Activated naive CD4-positive, alpha-beta T cell (primary cell): ENCODE measurements around the gene PDIK1L.
"Not testable (repeated sequence)": the region's sequence is repeated elsewhere in the genome, so short reads cannot be mapped to it uniquely, and the experiment has no call there.

ENCODE experiments used
- DNase-seq, 4 experiments: peaks; one replicate each; lab custom pipeline; 2025; lab: John Stamatoyannopoulos, UW

The PDIK1L gene

DNA sequence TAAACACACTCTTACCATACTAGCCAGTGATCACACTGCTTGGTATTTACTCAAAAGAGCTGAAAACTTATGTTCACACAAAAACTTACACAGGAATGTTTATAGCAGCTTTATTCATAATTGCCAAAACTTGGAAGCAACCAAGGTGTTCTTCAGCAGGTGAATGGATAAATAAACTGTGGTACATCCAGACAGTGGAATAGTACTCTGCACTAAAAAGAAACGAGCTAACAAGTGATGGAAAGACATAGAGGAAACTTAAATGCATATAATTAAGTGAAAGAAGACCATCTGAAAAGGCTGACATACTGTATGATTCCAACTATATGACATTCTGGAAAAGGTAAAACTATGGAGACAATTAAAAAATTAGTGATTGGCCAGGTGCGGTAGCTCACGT is 20.7 kb upstream of the PDIK1L start:
- no peak for DNase-seq

DNA sequence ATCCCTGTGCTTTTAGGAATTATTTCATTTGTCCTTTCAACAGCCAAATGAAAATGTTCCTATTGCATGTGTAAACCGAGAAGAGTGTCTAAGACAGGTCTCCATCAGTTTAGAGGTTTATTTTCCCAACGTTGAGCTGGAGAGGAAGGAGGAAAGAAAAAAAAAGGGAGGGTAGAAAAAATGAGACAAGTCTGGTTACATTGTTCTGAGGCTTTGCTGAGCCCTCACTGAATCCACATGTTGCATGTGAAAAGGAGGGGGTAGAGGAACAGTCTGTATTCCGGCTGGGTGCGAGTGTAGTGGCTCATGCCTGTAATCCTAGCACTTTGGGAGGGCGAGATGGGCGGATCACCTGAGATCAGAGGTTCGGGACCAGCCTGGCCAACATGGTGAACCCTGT is 19.2 kb upstream of the PDIK1L start:
- no peak for DNase-seq

DNA sequence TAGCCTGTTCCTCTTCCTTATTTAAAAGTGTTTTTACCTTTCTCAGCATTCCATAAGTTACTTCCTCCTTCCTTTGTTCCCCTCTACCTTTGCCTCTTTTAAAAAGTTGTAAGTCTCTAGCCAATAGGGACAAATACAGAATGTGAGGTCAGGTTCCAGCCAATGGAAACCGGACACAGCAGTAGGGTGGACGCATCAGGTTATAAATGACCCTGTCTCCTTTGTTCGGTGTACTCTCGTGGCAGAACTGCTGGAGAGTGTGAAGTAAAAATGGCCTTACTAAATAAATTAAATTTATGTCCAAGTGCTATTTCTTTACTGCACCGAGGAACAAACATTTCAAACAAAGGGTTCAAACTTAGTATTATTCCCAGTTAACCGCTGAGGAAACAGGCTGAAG is 18.1 kb upstream of the PDIK1L start:
- DNase-seq = not testable (repeated sequence)

DNA sequence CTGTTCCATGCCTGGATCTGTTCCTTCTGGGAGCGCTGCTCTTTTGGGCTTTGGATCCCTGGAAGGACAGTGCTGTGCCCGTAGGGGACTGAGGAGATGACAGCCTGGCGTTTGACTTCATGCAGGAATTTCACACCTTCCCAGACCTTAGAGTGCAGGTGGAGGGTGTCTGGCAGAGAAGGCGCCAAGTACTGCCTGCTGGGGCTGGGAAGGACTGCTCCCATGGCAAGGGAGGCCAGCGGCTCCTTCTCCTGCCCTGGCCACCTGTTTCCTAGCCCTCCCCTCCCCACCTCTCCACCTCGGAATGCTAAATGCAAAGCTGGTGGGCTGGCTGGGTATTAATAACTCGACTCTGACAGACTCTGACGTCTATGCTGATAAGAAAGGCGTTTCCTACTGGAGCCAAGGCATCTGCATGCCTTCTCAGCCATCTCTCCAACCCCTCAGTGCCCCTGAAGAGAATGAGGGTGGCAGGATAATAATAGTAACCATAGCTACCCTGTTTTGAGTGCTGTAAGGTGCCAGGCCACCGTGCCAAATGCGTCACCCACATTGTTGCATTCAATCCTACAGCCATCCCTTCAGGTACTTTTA is 17.5 kb upstream of the PDIK1L start:
- no peak for DNase-seq

DNA sequence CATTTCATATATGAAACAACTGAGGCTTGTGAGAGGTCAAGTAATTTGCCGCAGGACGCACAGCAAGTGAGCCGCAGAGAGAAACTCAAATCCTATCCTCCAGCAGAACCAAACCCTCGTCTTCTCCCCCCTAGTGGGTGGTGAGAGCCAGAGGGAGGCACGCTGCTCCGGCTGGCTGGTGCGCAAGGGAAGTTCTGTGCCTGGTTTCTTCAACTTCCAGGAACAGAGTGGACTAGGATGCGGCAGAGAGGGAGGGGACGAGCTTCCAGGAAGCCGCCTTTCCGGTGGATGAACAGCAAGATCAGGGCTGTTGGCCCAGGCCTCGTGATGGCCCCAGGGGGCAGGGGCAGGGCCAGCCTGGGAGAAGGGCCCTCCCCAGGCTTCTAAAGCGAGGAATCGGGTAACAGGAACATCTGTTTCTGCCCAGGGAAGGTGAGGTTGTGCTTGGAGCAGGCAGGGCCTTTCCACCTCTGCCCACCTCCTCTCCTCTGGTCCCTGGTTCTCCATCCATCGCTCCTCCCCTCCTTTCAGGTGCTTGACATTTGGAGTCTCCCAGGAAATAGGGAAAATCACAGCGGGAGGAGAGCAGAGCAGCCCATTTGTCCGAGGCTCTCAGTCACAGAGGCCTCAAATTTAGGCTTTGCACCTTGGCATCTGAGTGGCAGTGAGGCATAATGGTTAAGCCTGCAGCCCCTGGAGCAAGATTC is 16.8 kb upstream of the PDIK1L start:
- DNase-seq = no peak

DNA sequence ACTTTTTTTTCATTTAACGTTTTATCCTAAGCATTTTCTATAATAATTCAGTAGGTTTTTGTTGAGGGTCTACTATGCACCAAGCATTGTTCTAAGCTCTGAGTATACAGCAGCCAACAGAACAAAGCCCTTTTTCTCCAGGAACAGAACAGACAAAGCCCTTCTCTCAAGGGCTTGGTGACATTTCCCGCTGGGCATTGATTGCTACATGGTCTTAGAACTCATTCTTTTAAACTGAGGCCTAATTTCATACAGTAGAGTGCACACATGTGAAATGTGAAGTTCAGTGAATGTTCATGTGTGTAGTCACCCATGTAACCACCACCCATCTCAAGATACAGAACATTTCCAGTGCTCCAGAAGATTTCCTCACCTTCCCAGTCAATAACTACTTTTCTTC is 15.2 kb upstream of the PDIK1L start:
- DNase-seq = no peak

DNA sequence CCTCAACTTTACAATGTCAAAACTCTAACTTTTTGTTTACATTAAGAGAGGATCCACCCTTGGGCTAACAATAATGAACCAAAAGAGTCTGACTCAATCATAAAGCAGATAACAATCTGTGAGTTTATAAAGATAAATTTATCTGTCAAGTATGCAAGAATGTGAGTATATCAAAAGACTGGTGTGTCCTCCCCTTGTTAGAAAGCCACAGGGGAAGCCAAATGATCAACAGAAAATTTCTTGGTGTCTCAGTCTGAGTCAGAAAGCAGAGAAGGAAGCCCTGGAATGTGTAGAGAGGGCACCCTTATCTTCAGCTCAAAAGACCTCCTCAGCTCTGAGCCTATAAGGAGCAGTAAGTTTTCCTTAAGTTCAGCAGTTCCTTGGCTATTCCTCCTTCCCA is 13.9 kb upstream of the PDIK1L start:
- no peak for DNase-seq

DNA sequence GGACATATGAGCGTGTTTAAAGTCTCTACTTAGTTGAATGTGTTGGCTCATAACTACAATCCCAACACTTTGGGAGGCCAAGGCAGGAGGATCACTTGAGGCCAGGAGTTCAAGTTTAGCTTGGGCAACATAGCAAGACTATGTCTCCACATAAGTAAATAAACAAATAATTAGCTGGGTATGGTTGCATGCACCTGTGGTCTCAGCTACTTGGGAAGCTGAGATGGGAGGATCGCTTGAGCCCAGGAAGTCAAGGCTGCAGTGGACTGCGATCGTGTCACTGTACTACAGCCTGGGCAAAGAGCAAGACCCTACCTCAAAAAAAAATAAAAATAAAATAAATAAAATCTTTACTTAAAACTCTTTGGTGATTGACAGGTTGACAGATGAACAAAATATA is 13.0 kb upstream of the PDIK1L start:
- no peak for DNase-seq

DNA sequence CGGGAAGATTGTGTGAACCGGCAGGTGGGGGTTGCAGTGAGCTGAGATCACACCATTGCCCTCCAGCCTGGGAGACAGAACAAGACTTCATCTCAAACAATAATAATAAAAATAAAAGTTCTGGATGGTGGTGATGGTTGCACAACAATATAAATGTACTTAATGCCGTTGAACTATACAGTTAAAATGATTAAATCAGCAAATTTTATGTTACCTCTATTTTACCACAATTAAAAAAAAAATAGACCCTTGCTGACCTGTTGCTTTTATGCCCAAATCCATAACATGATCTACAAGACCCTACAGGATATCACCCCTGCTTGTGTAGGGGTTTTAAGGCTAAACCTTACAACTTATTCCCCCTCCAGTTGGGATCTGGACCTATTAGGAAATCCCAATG is 11.8 kb upstream of the PDIK1L start:
- DNase-seq = no peak

DNA sequence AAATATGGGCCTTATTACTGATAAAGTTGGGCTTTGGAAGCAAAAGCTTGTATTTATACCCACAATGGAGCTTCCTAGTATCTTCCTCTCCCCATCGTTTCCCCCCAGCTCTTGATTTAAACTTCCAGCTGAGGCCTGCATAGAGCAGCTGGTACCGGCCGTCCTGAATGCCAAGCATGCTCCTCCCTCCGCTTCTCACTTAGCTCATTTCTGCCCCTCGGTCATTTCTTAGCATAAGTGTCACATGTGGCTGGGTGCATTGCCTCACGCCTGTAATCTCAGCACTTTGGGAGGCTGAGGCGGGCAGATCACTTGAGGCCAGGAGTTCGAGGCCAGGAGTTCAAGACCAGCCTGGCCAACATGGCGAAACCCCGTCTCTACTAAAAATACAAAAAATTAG is 11.4 kb upstream of the PDIK1L start:
- not testable (repeated sequence) for DNase-seq

DNA sequence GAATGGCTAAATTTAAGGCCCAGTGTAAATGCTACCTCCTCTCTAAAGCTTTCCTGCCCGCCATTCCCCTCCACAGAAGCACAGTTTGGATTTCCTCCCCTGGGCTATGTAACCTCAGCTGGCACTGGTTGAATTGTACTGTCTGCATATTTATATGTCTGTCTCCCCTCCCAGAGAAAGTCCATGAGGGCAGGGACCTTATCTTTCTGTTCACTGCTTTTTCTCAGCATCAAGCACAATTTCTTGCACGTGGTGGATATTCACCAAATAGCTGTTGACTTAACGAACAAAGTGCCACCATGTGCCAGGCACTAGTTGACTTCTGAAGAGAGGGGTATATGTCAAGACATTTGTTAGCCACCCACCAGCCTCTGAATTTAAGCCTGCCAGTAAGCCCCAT is 9.5 kb upstream of the PDIK1L start:
- DNase-seq = no peak

DNA sequence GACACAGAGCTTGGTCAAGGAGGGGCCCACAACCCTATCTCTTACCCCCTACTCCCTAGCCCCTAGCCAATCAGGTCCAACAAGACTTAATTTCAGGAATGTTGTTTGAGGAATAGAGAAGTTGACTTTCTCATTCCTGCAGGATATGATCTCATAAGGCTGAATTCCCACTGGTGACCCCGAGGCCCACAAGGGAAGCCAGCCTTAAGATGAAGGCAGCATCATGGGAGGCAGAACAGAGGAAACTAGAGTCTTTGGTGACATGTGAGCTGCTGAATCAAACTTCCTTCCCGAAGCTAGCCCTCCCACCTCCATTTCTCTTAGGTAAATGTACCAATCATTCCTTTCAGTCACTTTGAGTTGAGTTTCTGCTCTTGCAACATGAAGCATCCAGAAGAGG is 9.1 kb upstream of the PDIK1L start:
- no peak for DNase-seq

DNA sequence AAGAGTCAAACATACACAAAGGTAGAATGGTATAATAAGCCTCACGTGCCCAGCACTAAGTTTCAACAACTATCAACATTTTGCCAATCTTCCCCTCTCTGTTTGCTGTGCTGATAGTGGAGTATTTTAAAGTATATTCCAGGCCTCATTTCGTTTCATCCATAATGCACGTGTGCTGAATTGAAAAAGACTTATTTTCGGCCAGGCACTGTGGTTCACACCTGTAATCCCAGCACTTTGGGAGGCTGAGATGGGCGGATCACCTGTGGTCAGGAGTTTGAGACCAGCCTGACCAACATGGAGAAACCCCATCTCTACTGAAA is 6.4 kb upstream of the PDIK1L start:
- not testable (repeated sequence) for DNase-seq

DNA sequence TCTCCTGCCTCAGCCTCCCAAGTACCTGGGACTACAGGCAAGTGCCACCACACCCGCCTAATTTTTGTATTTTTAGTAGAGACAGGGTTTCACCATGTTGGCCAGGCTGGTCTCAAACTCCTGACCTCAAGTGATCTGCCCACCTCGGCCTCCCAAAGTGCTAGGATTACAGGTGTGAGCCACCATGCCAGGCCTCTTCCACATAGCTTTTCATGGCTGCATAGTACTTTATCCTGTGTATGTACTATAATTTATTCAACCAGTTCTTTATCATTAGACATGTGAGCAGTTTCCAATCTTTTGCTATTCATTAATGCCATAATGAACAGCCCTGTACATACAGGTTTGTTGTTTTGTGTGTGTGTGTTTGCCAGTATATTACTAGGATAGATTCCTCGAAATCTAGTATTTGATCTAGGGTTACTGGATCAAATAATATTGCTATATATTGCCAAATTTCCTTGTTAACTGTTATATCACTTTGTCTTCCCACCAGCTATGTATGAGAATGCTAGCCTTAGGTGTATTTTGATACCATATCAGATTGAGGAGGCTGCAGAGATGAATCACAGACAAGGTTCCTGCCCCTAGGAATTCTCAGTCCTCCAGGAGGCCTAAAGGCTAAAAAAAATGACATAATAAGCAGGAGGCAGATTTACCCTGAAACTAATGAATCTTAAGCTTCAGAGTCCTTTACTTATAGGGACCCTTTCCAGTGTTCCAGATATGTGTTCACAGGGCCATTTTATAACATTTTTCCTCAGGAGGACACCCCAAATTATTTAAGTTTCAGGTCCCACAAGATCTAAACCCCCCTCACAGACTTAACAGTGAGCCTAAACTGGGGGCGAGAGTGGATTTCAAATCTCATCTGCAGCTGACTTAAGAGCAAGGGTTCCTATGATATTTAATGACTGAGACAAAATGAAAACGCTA is 2.1 kb upstream of the PDIK1L start:
- no peak for DNase-seq

DNA sequence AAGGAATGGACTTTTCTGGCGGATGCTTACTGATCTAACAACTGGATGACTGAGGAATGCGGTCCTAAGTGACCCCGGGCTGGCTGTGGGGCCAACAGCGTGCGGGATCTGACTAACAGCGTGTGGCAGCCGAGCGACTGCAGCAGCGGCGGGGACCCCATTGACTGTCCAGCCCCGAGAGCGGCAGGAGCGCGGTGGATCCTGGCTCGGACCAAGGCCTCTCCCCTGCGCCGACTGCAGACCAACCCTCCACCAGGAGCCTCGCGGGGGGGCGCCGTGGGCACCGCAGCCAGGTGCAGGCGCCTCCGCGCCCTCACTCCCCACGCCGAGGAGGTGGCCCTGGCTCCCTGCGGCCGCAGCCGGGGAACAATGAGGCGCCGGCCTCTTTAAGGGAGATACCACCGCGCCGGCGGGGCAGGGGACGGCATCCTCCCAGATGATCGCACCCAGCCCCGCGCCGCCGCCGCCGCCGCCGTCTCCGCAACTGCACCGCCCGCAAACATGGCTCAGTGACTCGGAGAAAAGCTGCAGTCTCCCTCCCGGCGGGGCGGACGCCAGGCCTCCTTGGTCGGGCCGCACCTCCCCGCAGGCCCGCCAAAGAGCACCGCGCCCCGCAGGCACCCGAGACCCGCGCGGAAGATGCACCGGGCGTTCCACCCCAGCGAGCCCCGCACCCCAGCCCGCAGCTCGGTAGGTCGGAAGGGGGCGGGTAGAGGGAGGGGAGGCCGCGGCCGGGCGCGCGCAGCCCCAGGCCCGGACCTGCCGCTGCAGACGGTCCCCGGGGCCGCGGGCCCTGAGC is 694 bp upstream of the PDIK1L start:
- DNase-seq = peak; percentile 36 to 74 (median 50)

DNA sequence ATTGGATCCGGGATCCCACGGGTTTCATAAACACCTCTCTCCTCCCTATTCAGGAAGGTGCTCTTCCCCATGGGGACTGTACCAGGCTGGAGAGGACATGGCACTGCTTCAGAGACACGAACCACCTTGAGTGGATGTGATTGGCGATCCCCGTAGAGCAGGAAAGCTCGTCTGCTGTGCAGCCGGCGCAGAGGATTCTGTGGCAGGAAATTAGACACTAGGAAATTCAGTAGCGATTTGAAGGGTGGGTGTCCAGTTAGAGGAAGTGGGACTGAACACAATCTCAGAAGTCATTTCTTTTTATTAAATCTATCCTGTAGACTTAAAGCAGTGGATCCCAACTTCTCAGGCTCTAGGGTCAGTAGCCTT is 767 bp downstream of the PDIK1L start:
- DNase-seq = no peak

DNA sequence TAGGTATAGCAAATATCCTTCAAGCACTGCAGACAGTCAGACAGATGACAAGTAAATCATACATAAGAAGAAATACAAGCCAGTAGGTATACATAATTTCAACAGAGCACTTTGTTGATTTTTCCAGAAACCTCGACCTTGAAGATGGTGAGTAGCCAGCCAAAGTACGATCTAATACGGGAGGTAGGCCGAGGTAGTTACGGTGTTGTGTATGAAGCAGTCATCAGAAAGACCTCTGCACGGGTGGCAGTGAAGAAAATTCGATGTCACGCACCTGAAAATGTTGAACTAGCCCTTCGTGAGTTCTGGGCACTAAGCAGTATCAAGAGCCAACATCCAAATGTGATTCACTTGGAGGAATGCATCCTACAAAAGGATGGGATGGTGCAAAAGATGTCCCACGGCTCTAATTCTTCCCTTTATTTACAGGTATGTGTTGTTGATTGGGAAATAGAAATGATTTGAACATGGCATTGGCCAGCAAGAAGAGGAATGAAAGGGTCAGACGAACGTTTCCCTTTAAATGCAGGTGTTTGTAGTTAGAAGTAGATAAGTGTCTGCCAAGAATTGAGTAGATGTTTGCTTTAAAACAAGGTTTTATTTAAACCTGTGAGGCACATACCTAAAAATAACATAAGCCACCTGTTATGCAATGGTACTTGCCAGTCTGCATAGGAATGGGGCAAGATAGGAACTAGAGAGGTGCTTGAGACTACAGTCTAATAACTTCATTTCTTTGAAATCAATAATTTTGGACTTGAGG is 2.7 kb downstream of the PDIK1L start:
- no peak for DNase-seq

DNA sequence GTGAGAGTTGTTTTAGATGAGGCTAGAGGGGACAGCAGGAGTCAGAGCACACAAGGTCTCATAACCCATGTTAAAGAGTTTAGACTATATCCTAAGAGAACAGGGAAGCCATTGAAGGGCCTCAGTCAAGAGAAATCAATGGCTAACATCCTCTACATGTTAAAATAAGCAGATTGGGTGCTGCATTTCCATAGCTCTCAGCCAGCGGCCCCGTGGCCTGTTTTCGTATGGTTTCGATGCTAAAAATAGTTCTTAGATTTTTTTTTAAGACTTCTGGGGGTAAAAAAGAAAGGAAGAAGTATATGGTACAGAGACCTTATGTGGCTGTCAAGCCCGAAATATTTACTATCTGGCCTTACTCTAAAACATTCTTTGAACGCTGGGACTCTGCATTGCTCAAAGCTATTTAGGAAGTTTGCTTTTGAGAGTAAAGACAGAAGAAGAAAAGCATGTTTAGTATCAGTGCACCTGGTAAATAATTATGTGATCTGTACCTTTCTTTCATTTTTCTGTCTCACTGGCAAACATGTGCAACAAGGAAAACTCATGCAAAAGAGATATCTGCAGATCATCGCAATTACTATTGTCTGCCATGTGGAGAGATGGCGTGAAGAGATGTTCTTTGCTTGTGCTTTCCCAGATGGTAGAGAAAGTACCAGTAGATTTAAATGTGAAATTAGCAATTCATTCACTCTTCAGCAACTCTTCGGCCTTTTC is 8.4 kb downstream of the PDIK1L start:
- DNase-seq = no peak

DNA sequence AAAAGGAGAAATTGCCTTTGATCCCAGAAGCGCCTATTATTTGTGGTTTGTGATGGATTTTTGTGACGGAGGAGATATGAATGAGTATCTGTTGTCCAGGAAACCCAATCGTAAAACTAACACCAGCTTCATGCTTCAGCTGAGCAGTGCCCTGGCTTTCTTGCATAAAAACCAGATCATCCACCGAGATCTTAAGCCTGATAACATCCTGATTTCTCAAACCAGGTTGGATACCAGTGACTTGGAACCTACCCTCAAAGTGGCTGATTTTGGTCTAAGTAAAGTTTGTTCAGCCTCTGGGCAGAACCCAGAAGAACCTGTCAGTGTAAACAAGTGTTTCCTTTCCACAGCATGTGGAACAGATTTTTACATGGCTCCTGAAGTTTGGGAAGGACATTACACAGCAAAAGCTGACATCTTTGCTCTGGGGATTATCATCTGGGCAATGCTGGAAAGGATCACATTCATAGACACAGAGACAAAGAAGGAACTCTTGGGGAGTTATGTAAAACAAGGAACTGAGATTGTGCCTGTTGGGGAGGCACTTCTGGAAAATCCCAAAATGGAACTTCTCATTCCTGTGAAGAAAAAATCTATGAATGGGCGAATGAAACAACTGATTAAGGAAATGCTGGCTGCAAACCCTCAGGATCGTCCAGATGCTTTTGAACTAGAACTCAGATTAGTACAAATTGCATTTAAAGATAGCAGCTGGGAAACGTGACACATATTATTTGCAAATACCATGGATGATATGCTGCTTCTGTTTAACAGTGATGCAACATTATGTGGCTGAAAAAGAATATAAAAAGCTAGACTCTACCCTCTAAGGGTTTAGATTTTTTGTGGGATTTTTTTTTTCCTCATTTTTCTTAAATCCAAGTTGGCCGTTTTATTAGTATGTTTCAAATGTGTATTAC is 10.5 kb downstream of the PDIK1L start:
- DNase-seq = no peak
